ENCODE data around the gene OPN3.

Gene OPN3

DNA sequence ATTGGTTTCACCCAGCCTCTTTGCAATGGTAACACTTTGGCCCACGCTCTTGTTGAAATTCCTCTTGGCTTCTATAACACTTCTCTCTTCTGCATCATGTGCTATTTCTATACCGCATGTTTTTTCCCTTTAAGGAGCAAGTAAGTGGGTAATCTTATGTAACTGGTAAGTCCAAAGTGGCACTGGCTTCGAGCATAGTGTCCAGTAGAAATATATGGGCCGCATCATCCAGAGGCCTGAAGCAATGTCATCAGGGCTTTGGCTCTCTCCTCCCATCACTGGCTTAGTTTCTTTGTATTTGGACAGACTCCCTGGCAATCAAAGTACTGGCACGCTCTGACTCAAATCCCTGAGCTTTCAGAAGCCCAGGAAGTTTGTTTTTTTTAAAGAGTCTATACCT lies 17.5 kb downstream of the OPN3 start:
- DNase-seq (ENCODE audit: low read depth in 2 of 2, low spot score in 1 of 2) = no peak

DNA sequence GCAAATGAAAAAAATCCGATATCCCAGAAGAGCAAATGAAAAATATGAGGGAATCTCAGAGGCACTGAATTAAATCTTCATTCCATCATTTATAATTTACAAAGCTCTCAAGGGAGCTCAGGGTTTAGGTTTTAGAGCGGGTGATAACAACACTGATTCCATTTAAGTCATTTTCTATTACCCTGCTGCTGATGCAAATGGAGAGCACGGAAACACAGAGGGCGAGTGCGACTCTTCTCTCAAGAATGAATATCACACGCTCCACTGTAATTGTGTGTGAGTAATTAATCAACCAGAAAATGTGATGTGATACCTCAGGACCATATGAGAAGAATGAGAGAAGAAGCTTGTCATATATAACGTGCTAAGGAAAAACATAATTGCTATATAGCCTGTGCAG lies 22.7 kb downstream of the OPN3 start:
- DNase-seq (ENCODE audit: low read depth in 2 of 2, low spot score in 1 of 2) = no peak

DNA sequence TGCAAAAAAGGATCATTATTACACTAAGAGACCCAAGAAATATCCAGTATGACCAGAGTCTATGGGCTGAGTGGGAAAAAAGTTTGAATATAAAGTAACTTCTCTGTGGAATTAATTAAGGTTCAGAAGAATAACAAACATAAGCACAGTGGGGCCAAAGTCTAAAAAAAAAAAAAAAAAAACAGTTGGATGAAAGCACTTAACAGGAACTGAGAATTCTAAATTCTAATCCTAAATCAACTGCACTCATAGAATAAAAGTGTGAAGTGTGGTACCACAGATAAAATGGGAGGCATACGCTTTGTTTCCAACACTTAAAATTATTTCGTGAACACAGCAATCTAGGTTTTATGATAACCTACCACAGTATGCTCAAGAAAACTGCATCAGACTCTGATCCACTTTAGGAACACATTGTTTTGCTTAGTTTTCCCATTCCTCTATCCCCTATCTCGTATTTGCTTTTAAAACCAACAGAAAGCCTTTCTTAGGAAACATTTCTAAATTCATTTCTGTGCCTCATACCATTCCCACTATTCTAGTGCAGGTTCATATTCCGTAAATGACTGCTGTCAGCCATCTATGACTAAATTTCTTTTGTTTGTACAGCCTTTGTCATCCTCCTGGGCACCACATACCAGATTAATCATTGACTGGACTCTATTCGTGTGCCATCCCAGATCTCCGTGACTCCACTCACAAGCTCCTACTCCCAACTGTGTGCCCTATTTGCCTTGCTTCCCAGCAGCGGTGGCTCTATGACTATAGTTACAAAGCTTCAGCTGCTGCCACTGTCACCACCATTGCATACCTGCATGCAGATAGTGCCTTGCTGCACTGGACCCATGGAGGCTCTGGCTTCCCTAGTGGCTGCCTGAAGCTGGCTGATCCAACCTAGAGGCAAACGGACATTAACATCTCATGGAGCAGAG lies 24.9 kb downstream of the OPN3 start:
- DNase-seq (ENCODE audit: low read depth in 2 of 2, low spot score in 1 of 2) = no peak

DNA sequence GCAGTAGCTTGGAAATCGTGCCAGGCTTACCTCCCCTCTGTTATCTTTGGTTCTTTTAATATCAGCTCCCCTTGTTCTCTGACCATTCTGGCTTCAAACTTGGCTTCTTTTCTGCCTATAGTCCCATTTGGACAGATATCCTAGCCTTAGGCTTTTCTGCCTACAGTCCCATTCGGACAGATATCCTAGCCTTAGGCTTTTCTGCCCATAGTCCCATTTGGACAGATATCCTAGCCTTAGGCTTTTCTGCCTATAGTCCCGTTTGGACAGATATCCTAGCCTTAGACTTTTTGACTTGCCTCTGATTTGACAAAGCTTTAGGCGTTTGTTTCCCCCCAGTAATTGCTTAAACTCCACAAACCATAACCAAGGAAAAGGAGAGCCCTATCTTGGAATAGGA lies 25.6 kb downstream of the OPN3 start:
- DNase-seq (ENCODE audit: low read depth in 2 of 2, low spot score in 1 of 2) = no peak

DNA sequence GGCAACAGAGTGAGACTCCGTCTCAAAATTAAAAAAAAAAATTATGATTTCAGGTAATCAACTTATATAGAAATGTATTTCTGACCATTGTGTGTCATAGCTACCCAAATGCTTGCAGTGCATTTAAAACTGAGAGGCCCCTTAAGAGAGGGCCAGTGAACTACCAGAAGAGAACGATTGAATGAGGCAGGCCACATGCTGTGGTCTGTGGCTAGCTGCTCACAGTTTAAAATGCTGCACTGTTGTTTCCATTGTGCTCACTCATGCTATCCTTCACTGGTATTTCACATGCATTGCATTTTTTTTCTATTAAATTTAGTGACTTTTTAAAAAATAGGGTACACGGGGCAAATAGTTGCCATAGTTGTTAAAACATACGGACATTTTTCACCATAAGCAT lies 26.0 kb downstream of the OPN3 start:
- DNase-seq (ENCODE audit: low read depth in 2 of 2, low spot score in 1 of 2) = no peak

DNA sequence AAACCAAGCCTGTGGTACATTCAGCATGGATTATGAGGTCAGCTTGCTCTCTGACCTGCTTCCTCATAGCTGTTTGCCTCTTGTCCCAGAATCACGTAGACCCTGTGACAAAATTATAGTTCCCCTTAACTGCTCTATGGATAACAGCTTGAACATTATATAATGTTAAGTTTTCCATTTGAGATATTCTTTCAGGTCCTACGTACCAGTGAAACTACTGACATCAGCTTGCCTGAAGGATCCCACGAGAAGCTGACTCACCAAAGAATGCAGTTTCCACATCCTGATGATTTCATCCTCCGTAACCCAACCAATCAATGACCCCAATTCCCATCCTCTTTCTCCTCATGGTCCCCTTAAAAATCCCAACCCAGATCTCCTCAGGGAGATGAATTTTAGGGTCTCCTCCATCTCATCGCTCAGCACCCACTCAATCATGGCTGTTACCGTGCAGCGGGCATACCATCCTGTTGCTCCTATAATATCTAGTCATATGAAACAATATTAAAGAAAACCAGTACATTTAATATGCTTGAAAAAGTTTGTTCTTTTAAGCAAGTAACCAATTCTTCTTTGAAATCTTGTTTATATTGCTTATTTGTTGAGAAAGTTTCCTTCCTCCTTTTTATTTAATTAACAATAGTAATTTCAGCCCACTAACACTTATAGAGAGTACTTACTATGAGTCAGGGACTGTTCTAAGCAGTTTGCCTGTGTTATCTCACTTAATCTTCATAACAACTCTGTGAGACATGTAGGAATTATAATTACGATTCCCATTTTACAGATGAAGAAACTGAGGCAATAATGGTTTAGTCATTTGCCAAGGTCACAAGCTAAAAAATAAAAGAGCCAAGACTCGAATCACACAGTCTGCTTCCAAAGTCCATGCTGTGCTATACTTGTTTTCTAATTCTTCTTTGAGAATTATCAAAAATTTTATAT lies 27.4 kb downstream of the OPN3 start:
- no peak for DNase-seq (ENCODE audit: low read depth in 2 of 2, low spot score in 1 of 2)

DNA sequence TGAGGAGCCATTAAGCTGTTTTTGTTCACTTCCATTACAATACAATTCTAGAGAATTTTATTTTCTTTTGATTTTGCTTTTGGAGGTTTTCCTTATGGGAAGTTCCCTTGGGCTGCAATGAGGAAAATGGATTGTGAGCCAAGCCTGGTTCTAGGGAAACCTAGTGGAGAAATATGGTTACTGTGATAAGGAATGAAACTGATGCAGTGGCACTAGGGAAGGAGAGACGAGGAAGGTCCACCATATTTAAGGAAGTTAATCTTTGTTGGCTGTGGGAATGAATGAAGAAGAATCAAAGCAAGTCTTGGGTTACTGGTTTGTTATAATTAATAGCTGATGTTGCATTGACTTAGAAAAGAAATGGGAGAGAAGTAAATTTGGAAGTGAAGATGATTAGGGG lies 28.4 kb downstream of the OPN3 start:
- DNase-seq (ENCODE audit: low read depth in 2 of 2, low spot score in 1 of 2) = no peak

DNA sequence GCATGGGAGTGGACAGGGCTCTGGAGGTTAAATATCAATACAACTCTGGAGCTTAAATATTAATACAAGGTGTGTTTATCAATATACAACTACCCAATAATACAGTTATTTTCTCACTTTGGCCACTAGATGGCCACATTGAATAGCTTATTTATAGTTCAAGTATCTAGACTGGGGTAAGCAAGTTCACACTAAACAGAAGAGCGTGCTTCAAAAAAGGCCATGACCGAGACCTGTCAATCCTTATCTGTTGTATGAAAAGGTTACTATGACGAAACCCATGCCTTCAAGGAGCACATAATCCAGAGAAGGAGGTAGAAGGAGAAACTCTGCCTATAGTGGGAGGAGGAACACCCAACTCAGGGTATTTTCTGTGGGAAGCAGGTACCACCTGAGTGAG lies 29.1 kb downstream of the OPN3 start:
- no peak for DNase-seq (ENCODE audit: low read depth in 2 of 2, low spot score in 1 of 2)

DNA sequence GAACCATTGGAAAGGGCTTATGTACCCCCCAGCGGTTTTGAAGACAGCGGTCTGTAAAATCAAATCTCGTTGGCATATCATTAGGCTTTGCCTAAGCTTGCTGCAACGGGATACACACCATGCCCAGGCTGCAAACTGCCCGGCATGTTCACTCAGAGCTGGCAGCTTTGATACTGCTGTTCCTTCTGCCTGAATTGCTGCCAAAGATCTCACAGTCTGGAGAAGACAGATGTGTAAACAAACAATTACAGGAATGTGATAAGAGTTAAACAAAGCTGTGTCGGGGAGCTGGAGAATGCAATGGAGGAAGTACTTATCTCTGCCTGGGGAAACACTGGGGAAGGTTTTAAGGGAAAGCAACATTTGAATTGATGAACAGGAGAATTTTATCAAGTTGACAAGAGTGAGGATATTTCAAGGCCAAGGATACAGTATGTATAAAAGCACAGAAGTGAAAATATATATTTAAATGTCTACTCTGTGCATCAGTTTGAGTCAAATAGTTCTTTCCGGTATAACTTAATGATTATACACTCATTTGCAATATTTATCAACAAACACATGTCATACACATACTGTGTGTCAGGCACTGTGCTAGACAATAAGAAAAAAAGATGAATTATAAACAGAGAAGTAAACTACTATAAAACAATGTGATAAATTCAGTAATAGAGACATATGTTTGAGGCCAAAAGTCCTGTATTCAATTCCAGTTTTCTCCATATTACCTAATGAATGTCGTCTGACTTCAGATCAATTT lies 29.9 kb downstream of the OPN3 start:
- no peak for DNase-seq (ENCODE audit: low read depth in 2 of 2, low spot score in 1 of 2)

DNA sequence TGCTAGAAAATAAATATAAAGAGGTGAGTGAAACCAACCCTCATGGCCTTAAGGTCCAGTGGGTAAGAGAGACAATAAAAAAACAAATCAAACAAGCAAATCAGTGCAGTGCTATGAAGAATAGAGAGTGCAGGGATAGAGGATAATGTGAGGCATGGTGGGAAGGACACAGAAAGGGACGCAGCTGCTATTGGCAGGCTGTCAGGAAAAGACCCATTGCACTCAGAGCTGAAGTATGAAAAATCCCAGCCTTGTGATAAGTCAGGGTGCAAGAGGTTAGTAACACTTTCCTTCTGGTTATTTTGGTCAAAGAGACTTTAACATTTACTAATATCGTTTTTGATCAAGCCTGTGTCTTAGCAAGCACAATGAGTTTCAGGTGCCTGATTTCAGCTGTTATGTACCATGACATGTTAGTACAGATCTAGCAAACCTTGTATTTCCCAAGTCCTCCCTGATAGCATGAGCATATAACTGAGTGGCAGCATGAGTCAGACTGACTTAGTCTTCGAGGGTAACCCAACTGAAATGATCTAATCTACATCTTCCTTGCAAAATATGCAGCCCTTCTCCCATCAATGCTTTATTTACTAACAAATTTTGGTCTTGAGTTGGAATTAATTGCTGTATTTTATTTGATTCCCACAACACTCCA lies 31.7 kb downstream of the OPN3 start:
- no peak for DNase-seq (ENCODE audit: low read depth in 2 of 2, low spot score in 1 of 2)

DNA sequence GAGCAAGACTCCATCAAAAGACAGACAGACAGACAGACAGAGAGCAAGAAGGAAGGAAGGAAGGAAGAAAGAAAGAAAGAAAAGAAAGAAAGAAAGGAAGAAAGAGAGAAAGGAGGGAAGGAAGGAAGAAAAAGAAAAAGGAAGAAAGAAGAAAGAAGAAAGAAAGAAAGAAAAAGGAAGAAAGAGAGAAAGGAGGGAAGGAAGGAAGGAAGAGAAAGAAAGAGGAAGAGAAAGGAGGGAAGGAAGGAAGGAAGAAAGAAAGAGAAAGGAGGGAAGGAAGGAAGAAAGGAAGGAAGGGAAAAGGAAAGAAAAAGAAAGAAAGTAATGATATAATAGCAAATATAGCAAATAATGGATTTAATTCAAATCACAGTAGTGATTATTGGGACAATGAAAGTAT lies 32.7 kb downstream of the OPN3 start:
- no peak for DNase-seq (ENCODE audit: low read depth in 2 of 2, low spot score in 1 of 2)

DNA sequence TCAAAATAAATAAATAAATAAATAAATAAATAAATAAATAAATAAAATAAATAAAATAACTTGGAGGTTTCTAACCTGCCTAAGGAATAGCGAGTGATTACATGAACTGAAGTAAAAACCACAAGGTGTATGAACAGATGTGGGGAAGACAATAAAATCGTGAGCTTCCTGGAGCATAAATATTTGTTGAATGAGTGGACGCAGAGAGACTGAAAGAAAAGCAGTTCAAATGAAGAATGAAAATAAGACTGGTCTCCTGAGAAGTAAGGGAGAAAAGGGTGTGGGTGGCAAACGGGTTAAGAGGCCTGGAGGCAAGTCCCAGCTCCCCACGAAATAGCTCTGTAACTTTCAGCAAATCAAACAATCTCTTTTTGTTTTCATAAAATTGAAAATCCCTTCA lies 33.6 kb downstream of the OPN3 start:
- no peak for DNase-seq (ENCODE audit: low read depth in 2 of 2, low spot score in 1 of 2)

DNA sequence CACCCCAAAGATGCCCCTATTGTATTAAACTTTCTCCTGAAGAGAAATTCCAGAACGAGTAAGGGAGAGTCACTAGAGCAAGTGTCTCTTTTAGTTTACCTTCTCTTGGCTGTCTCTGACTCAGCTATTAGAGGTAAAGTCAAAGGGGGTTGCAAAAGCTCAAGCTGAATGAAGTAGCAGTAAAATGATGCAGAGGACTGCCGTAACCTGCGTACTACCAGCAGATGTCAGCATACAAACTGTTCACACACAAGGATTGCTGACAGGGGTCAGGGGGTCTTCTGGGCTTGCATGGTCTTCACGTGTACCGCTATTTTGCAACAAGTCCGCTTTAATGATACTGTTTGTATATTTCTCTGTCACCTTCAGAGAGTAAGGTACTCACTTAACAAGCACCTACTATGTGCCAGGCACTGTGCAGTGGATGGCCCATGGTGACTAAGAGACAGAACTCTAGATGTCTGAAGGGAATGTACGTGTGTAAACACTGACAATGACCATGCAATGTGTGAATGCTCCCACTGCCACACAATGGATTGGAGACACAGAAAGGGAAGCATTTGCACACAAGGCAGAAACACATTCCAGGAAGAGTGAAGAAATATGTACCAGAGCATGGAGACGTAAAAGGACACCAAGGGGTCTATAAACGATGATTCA lies 34.9 kb downstream of the OPN3 start:
- DNase-seq (ENCODE audit: low read depth in 2 of 2, low spot score in 1 of 2) = no peak

DNA sequence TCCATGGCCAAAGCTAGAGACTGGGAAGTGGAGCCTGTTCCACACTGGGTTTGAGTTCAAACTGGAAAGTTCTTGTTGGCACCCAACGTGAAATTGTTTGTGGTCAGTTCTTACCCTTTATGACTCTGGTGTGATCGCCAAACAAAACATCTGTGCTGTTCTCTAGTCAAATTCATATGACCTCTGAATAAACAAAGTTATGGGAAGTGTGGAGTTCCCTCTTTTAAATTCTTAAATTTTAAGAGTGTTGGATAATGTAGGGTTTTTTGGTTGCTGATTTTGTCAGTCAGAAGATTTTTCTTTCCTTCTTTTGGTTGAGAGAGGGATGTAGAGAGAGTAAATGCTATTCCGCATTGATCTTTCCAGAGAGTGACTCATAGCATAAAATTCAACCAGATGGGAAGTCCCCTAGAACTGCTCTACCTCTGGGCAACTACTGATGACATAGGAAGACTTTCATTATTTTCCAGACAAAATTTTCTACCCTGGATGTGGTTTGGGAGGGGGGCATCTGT lies 36.4 kb downstream of the OPN3 start:
- no peak for DNase-seq (ENCODE audit: low read depth in 2 of 2, low spot score in 1 of 2)

DNA sequence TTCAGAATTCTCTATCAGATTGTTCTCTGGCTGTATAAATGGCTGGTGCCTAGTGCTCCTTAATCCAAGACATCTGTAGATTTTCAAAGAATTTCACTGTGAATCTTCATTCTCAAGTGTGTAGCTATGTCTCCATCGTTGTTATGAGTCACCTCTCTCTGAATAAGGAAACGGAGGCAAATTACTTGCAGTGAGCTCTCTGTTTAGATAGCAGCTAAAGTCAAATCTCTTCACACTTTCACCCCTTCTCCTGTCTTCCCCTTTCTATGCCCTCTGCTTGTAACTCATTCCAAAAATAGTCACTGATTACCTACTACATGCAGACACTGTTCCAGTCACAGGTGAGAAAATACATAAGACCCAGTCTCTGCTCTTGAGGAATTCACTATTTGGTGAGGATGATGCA lies 39.7 kb downstream of the OPN3 start:
- no peak for DNase-seq (ENCODE audit: low read depth in 2 of 2, low spot score in 1 of 2)

DNA sequence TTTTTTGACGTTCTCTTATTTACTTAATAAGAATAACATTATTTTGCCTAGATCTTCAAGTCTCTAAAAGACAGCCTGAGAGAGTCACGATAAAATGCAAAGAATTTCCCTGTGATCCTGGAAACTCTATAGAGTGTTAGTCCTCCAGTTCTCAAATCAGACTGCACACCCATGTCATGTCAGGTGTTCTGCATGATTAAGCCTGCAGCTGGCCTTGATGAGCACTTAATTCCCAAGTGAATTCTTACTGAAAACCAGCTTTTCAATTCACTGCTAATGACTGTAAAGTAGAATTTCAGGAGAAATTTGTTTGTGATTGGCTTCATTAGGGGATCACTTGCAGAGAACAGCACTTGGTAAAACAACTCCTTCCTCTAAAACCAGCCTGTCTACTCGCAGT lies 41.9 kb downstream of the OPN3 start:
- DNase-seq (ENCODE audit: low read depth in 2 of 2, low spot score in 1 of 2) = no peak

DNA sequence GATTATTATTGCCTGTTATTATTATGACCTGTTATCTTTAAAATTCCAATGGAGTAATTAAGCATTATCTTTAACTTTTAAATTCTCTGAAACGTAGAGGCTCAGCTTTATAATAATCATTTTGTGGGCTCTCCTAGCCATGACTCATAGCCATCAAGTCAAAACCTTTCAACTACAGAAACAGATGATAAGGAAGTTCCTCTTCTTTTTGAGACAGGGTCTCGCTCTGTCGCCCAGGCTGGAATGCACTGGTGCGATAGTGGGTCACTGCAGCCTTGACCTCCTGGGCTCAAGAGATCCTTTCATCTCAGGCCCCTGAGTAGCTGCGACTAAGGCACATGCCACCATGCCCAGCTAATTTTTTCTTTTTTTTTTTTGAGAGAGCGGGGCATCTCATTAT lies 43.5 kb downstream of the OPN3 start:
- DNase-seq (ENCODE audit: low read depth in 2 of 2, low spot score in 1 of 2) = no peak

DNA sequence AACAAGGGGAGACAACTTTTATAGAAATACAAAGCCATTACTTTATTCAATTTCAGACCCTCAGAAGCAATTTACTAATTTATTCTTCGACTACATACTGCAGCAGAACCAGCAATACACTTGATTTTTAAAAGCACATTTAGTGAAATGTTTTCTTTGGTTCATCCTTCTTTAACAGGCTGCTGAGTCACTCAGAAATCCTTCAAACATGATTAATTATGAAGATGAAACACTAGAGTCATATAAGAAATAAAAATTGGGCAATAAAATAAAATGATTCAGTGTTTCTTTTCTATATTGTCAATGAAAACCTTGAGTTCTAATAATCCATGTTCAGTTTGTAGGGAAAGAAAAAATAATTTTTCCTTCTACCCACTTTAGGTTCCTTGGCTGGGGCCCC lies 47.0 kb downstream of the OPN3 start:
- DNase-seq (ENCODE audit: low read depth in 2 of 2, low spot score in 1 of 2) = no peak

DNA sequence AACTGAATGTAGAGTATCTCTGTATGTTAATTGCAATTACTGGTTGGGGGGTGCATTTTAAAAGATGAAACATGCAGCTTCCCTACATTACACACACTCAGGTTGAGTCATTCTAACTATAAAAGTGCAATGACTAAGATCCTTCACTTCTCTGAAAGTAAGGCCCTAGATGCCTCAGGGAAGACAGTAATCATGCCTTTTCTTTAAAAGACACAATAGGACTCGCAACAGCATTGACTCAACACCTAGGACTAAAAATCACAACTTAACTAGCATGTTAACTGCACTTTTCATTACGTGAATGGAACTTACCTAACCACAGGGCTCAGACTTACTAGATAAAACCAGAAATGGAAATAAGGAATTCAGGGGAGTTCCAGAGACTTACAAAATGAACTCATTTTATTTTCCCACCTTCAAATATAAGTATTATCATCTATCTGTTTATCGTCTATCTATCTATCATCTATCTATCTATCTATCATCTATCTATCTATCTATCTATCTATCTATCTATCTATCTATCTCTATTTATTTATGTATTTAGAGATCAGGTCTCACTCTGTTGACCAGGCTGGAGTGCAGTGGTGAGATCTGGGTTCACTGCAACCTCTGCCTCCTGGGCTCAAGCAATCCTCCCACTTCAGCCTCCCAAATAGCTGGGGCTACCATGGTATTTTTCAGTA lies 47.8 kb downstream of the OPN3 start:
- no peak for DNase-seq (ENCODE audit: low read depth in 2 of 2, low spot score in 1 of 2)

DNA sequence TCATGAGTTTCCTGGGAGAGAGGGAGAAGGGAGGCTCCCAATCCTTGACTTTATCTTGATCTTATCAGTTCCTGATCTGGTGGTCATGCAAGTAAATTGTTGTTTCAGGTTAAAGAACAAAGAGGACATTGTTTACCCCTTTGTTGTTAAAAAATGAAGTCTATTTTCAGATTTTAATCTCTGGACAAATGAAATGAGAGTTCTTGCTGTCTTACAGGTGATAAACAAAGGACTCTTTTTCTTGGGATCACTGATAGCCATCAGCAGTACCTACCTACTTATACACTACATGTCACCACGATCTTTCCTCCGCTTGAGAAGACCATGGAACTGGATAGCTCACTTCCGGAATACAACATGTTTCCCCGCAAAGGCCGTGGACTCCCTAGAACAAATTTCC lies 48.4 kb downstream of the OPN3 start:
- DNase-seq (ENCODE audit: low read depth in 2 of 2, low spot score in 1 of 2) = no peak

Data from stimulated activated CD8-positive, alpha-beta memory T cell treated with anti-CD3 and anti-CD28 coated beads, Interleukin-4, amount 100 ng/mL, for 1 hour (primary cell).